Measurements from ENCODE around the gene SLC12A3. TPM values are rescaled to one million over a fixed set of nuclear protein-coding genes. Genes with fewer than 3 reads are reported as not detected.
"Not testable (repeated sequence)": the region's sequence is repeated elsewhere in the genome, so short reads cannot be mapped to it uniquely, and the experiment has no call there.

SLC12A3 gene
- total and polyA plus RNA-seq, 2 of the 4 experiments (the other 2 are of a cell fraction): not detected

DNA sequence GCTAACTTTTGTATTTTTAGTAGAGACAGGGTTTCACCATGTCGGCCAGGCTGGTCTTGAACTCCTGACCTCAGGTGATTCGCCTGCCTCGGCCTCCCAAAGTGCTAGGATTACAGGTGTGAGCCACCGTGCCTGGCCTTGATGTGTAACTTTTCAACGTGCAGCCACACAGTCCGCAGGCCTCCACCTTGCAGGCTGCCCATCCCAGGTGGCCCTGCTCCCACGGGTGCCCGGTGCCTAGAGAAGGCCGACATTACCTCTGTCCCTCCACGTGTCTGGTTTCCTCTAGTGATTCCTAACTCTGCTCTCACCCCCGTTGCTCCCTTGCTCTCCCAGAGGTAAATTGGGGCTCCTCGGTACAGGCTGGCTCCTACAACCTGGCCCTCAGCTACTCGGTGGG is 19.9 kb downstream of the SLC12A3 start:
- H3K56ac ChIP-seq (ENCODE audit: extremely low read depth, insufficient read depth, low read length); H2AK5ac ChIP-seq (ENCODE audit: low read depth, low read length); H4K5ac ChIP-seq (ENCODE audit: low read depth, low read length); H4K20me1 ChIP-seq (ENCODE audit: insufficient read depth, low read length); in situ Hi-C loops (cut with MboI; ENCODE audit: low sequenced_read_pairs); H2BK20ac ChIP-seq (ENCODE audit: low read depth, low read length); H3K9ac ChIP-seq (ENCODE audit: low read depth, low read length); H3K4me3 ChIP-seq (ENCODE audit: insufficient read depth, low read depth, low read length); H3K14ac ChIP-seq (replicated peaks; ENCODE audit: low read depth, low read length); POLR2A ChIA-PET (ENCODE audit: unreplicated experiment); H3K27ac ChIP-seq (ENCODE audit: insufficient read depth, low read length); H2AFZ ChIP-seq (replicated peaks; ENCODE audit: low read length, poor library complexity); H2AK9ac ChIP-seq (replicated peaks; ENCODE audit: low read depth, low read length, poor library complexity); intact Hi-C loops (cut with micrococcal nuclease); H3K9me3 ChIP-seq (ENCODE audit: control insufficient read depth, insufficient read depth, low read length); dilution Hi-C loops (cut with HindIII; ENCODE audit: low sequenced_read_pairs, unreplicated experiment); H3K9me1 ChIP-seq (ENCODE audit: insufficient read depth, low read length); ATAC-seq (ENCODE audit: low read depth); H3K23ac ChIP-seq (ENCODE audit: low read depth, low read length); H2BK120ac ChIP-seq (ENCODE audit: low read depth, low read length); H3K36me3 ChIP-seq (ENCODE audit: control insufficient read depth, insufficient read depth, low read length); DNase-seq; H3K4me1 ChIP-seq (ENCODE audit: control insufficient read depth, insufficient read depth, low read length); H3K79me1 ChIP-seq (ENCODE audit: low read depth in 1 of 2, low read length in 2 of 2); H4K8ac ChIP-seq (ENCODE audit: low read depth in 2 of 2, low read length in 2 of 2); H3K4ac ChIP-seq (ENCODE audit: low read depth, low read length); H4K91ac ChIP-seq (ENCODE audit: insufficient read depth, low read depth, low read length); H3K18ac ChIP-seq (ENCODE audit: low read depth, low read length); BruUV-seq (replicated peaks); H2BK15ac ChIP-seq (ENCODE audit: low read depth, low read length); H3K4me2 ChIP-seq (ENCODE audit: low read depth, low read length); CTCF ChIA-PET; H2BK5ac ChIP-seq (ENCODE audit: low read depth, low read length, poor library complexity, severe bottlenecking): not testable (repeated sequence)
- WGBS, 2 experiments (ENCODE audit: extremely low coverage in 2 of 2, insufficient read length in 1 of 2): 80% methylated on average over 1 of the region's 13 CpGs; no CpG with 5 or more reads in 1 of the 2 experiments
- peaks cover 13% of the 10 kb centered on the region; the same call in 1 of the 2 replicates for H3K27me3 ChIP-seq (ENCODE audit: control insufficient read depth, insufficient read depth, low read length)
